ENCODE measurements around the gene WRAP53.

WRAP53 gene

DNA sequence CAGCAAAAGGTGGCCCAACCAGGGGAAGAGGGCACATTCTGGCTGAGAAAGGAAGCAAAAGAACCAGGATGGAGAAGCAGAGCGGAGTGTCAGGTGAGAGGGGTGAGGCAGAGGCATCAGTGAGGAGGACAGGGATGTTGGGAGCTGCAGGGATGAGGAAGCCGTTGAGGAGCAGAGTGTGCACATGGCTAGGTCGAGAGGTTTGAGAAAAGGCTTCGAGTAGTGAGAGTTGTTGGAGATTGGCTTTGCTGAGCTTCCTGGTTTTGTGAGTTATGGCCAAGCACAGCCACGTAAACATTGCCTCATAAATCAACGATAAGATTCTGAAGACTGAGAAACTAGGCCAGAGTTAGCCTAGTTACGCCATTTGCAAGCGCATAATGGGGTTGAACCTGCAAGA lies 56.1 kb downstream of the WRAP53 start:
- no peak for DNase-seq (ENCODE audit: low read depth in 2 of 2)

DNA sequence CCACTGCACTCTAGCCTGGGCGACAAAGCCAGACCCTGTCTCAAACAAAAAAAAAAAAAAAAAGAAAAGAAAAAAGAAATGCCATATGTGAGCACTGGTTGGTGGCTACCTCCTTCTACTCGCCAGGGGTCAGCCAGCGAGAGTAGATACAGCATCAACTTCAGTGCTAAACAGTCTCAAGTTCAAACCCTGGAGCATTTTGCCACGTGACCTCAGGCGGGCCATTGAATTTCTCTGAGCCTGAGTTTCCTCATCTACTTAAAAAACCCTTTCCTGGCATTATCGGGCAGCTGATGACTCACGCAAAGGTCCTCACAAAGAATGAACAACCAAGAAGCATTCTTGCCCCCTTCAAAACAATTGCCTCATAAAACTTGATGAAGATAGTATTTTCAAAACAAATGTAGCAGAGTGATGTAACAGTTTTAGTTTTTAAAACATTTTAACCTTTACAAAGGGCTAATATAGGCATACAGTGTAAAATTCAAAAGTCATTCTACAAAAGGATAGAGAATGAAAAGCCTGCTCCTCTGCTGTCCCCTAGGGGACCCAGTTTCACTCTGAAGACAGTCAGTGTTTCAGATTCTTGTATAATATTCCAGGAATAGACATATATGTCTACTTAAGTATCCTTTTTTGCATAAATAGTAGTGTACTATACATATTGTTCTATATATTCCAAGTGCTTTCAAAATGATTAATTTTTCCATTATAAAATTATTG lies 57.6 kb downstream of the WRAP53 start:
- DNase-seq (ENCODE audit: low read depth in 2 of 2): no peak

DNA sequence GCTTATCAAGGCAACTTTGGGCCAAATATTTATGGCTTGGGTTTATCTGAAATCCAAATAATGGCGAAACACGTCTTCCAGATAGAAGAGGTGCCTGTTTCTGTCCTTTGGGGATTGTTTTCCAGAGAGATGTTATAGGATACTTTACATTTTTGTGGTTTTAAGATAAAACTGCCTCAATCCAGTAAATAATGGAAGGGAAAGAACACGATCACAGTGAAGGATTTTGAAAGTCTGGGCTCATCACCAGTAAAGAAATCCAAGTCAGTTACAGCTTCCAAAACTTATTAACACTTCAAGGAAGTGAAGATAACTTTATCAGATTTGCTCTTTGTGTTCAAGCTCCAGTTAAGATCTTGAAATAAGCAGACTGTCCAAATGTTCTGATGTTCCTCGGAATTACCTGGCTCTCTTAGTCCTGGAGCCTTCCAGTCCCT lies 59.4 kb downstream of the WRAP53 start:
- no peak for DNase-seq (ENCODE audit: low read depth in 2 of 2)

DNA sequence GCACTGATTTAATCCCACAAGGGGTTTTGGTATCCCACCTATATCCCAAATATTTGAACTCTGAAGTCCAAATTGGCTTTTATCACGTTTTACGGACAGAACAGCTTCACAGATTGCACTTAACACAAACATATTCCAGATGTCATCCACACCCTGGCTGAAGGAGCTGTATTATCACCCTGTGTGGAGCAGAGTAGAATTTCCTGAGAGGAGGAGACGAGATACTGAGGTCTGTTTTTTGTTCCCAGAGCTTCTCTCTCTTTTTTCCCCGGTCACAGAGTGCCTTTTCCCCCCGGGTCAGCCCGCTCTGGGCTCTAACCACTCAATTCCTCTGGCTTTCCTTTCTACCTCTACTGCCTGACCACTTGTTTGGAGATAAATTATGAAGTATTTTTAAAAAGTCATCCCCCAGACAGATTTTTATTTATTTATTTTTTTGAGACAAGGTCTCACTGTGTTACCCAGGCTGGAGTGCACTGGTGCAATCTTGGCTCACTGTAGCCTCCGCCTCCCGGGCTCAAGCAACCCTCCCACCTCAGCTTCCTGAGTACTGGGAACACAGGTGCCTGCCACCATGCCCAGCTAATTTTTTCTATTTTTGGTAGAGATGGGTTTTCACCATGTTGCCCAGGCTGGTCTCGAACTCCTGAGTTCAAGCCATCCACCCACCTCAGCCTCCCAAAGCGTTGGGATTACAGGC lies 59.9 kb downstream of the WRAP53 start:
- DNase-seq (ENCODE audit: low read depth in 2 of 2): no peak

DNA sequence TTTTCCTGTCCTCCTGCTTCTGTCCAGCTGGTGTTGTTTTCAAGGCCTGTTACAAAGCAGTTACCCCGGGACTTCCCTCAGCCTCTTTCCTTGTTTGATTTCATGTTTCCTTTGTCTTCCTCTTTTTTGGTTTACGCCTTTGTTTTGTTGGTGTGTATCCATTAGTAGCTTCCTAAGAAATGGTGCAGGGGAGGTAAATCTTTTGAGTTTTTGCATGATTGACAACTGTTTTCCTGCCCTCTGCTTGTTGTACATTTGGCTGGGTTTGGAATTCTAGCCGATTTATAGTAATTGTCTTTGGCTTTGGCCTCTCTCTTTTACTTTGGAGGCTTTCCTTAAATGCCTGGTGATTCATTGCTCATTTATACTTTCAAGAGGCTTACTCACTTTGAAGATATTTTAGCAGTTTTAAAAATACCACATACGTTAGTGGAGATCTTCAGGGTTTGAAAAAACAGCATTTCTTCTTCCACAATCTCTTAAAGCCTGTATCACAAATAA lies 62.1 kb downstream of the WRAP53 start:
- DNase-seq (ENCODE audit: low read depth in 2 of 2): no peak
